ENCODE measurements around the gene TAGLN.

The TAGLN gene

GRCh38 chr11:117199053-117199915 lies at the start of gene TAGLN:
TSS of gene TAGLN (plus strand) at chr11:117199370. CDS start at chr11:117203014, 3,644 bp downstream.
- Histone ChIP-seq H2AFZ (ENCODE audit: low read depth) (no peak within 1 kb of the TSS), H3K4me1 (ENCODE audit: low read depth, poor library complexity, severe bottlenecking) (no peaks in the 10 kb centered on the region), H3K9ac (no peak within 1 kb of the TSS), H3K27me3 (ENCODE audit: insufficient read depth, low read depth) (no peaks in the 10 kb centered on the region), H4K20me1 (ENCODE audit: insufficient read depth) (no peaks in the 10 kb centered on the region), H3K4me3 (IDR thresholded peaks at IDR 0.05; ENCODE audit: insufficient read depth, low read depth, low read length) (no peak within 1 kb of the TSS), H3K27ac (no peak within 1 kb of the TSS), H3K4me2 (no peak within 1 kb of the TSS), H3K79me2 (ENCODE audit: insufficient read depth, low read depth) (no peaks in the 10 kb centered on the region), H3K36me3 (ENCODE audit: insufficient read depth) (no peaks in the 10 kb centered on the region)
- TF ChIP-seq, protein P1, sequence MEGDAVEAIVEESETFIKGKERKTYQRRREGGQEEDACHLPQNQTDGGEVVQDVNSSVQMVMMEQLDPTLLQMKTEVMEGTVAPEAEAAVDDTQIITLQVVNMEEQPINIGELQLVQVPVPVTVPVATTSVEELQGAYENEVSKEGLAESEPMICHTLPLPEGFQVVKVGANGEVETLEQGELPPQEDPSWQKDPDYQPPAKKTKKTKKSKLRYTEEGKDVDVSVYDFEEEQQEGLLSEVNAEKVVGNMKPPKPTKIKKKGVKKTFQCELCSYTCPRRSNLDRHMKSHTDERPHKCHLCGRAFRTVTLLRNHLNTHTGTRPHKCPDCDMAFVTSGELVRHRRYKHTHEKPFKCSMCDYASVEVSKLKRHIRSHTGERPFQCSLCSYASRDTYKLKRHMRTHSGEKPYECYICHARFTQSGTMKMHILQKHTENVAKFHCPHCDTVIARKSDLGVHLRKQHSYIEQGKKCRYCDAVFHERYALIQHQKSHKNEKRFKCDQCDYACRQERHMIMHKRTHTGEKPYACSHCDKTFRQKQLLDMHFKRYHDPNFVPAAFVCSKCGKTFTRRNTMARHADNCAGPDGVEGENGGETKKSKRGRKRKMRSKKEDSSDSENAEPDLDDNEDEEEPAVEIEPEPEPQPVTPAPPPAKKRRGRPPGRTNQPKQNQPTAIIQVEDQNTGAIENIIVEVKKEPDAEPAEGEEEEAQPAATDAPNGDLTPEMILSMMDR (conservative IDR thresholded peaks at IDR 0.05; ENCODE audit: low read depth, low read length), result no peak

- H3K4me3 ChIP-seq (IDR thresholded peaks at IDR 0.05; ENCODE audit: insufficient read depth, low read depth, low read length), result no peak overlapping the region
- no peak overlapping the region for H2AFZ ChIP-seq (ENCODE audit: low read depth)
- peaks cover 86% of the 10 kb centered on the region for H3K79me2 ChIP-seq (ENCODE audit: insufficient read depth, low read depth)
- H3K9ac ChIP-seq, result no peak overlapping the region
- H4K20me1 ChIP-seq (ENCODE audit: insufficient read depth), result no peaks in the 10 kb centered on the region; the same call in 1 of the 2 replicates
- TF ChIP-seq, protein P1 (conservative IDR thresholded peaks at IDR 0.05; ENCODE audit: low read depth, low read length), result no peak
- no peak overlapping the region for H3K4me2 ChIP-seq
- H3K4me1 ChIP-seq (ENCODE audit: low read depth, poor library complexity, severe bottlenecking), result peaks cover 12% of the 10 kb centered on the region
- H3K27ac ChIP-seq, result no peak overlapping the region
- no peaks in the 10 kb centered on the region for H3K36me3 ChIP-seq (ENCODE audit: insufficient read depth)
- no peaks in the 10 kb centered on the region for H3K27me3 ChIP-seq (ENCODE audit: insufficient read depth, low read depth)
These were observed 47.1 kb upstream of the TAGLN start for GRCh38 chr11:117152066-117152465.

DNA sequence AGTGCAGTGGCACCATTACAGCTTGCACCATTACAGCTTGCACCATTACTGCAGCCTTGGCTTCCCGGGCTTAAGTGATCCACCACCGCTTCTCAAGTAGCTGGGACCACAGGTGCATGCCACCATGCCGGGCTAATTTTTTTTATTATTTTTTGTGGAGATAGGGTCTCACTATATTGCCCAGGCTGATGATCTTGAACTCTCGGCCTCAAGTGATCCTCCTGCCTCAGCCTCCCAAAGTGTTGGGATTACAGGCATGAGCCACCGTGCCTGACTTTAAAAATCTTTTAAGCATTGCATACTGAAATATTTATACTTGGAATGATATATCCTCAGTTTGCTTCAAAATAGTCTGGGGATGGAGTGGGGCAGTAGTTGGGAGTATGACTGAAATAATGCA lies 44.7 kb upstream of the TAGLN start:
- H4K20me1 ChIP-seq (ENCODE audit: insufficient read depth), result no peaks in the 10 kb centered on the region
- peaks cover 70% of the 10 kb centered on the region for H3K79me2 ChIP-seq (ENCODE audit: insufficient read depth, low read depth)
- no peaks in the 10 kb centered on the region for H3K4me1 ChIP-seq (ENCODE audit: low read depth, poor library complexity, severe bottlenecking)
- H3K27me3 ChIP-seq (ENCODE audit: insufficient read depth, low read depth), result no peaks in the 10 kb centered on the region
- TF ChIP-seq, protein P1 (conservative IDR thresholded peaks at IDR 0.05; ENCODE audit: low read depth, low read length), result no peak
- H2AFZ ChIP-seq (ENCODE audit: low read depth), result no peak overlapping the region
- no peak overlapping the region for H3K9ac ChIP-seq
- H3K4me2 ChIP-seq, result no peak overlapping the region
- no peak overlapping the region for H3K27ac ChIP-seq
- no peak overlapping the region for H3K4me3 ChIP-seq (IDR thresholded peaks at IDR 0.05; ENCODE audit: insufficient read depth, low read depth, low read length)
- H3K36me3 ChIP-seq (ENCODE audit: insufficient read depth), result no peaks in the 10 kb centered on the region

GRCh38 chr11:117157507-117157906 lies 41.7 kb upstream of the TAGLN start:
- no peaks in the 10 kb centered on the region for H3K36me3 ChIP-seq (ENCODE audit: insufficient read depth)
- peaks cover 40% of the 10 kb centered on the region; the same call in 1 of the 2 replicates for H3K79me2 ChIP-seq (ENCODE audit: insufficient read depth, low read depth)
- no peaks in the 10 kb centered on the region for H4K20me1 ChIP-seq (ENCODE audit: insufficient read depth)

More at GRCh38 chr11:117157507-117157906, 41.7 kb upstream of the TAGLN start:
- no peak overlapping the region for H3K4me3 ChIP-seq (IDR thresholded peaks at IDR 0.05; ENCODE audit: insufficient read depth, low read depth, low read length)
- no peak overlapping the region for H2AFZ ChIP-seq (ENCODE audit: low read depth)
- no peaks in the 10 kb centered on the region for H3K4me1 ChIP-seq (ENCODE audit: low read depth, poor library complexity, severe bottlenecking)
- no peak overlapping the region for H3K27ac ChIP-seq
- no peaks in the 10 kb centered on the region for H3K27me3 ChIP-seq (ENCODE audit: insufficient read depth, low read depth)
- H3K9ac ChIP-seq, result no peak overlapping the region
- TF ChIP-seq, protein P1 (conservative IDR thresholded peaks at IDR 0.05; ENCODE audit: low read depth, low read length), result no peak
- H3K4me2 ChIP-seq, result no peak overlapping the region
